OCI-LY1 (cell line): ENCODE results near the gene LCE2B.

ENCODE experiments used
- H2AFZ ChIP-seq: fragments of 200-600 bp; sonication (generic), shearing (Covaris generic); 2 replicates; pipeline ENCODE4 v1.6.0; 2014; ENCODE audit warnings: antibody characterized with exemption, mild to moderate bottlenecking, low read length
- H3F3A ChIP-seq: fragments of 200-600 bp; sonication (generic), shearing (Covaris generic); 2 replicates; pipeline ENCODE4 v1.6.0; 2014; ENCODE audit warnings: mild to moderate bottlenecking, antibody characterized with exemption, low read length, moderate library complexity; ENCODE audit not compliant: insufficient read depth
- H3K27ac ChIP-seq: fragments of 200-600 bp; sonication (generic); 2 replicates; pipeline ENCODE4 v1.5.1; 2014; ENCODE audit warnings: low read length, mixed run types, mild to moderate bottlenecking, low read depth; ENCODE audit not compliant: poor library complexity, severe bottlenecking
- H3K27me3 ChIP-seq: fragments of 200-600 bp; sonication (generic); 2 replicates; pipeline ENCODE4 v1.6.0; 2014; ENCODE audit warnings: antibody characterized with exemption, mild to moderate bottlenecking, low read length, moderate library complexity; ENCODE audit not compliant: insufficient read depth
- H3K36me3 ChIP-seq: fragments of 200-600 bp; sonication (generic); 2 replicates; pipeline ENCODE4 v1.6.1; 2014; ENCODE audit warnings: mild to moderate bottlenecking, antibody characterized with exemption, low read length, moderate library complexity, mixed read lengths; ENCODE audit not compliant: insufficient read depth
- H3K4me1 ChIP-seq: fragments of 200-600 bp; sonication (generic); 2 replicates; pipeline ENCODE4 v1.5.1; 2014; ENCODE audit warnings: mild to moderate bottlenecking, low read length, moderate library complexity; ENCODE audit not compliant: insufficient read depth, severe bottlenecking
- H3K4me2 ChIP-seq: fragments of 200-600 bp; sonication (generic), shearing (Covaris generic); 2 replicates; pipeline ENCODE4 v1.6.1; 2014; ENCODE audit warnings: low read length
- H3K4me3 ChIP-seq: fragments of 200-600 bp; sonication (generic); 2 replicates; pipeline ENCODE4 v1.5.1; 2014; ENCODE audit warnings: low read length, low read depth, mild to moderate bottlenecking, mixed read lengths; ENCODE audit not compliant: poor library complexity, severe bottlenecking
- H3K79me2 ChIP-seq: fragments of 200-600 bp; shearing (Covaris generic); 2 replicates; pipeline ENCODE4 v1.6.1; 2016; ENCODE audit warnings: mixed run types, low read length, mixed read lengths; ENCODE audit not compliant: insufficient read depth
- H3K9ac ChIP-seq: fragments of 200-600 bp; sonication (generic), shearing (Covaris generic); 2 replicates; pipeline ENCODE4 v1.6.1; 2014; ENCODE audit warnings: mild to moderate bottlenecking, low read length, mixed read lengths
- H3K9me2 ChIP-seq: fragments of 200-600 bp; sonication (generic), shearing (Covaris generic); 2 replicates; pipeline ENCODE4 v1.6.1; 2014; ENCODE audit warnings: low read depth, mild to moderate bottlenecking, low read length, mixed read lengths
- H3K9me3 ChIP-seq: fragments of 200-600 bp; shearing (Covaris generic); 2 replicates; pipeline ENCODE4 v1.6.1; 2014; ENCODE audit warnings: low read length, mixed read lengths
- H4K20me1 ChIP-seq: fragments of 200-600 bp; sonication (generic), shearing (Covaris generic); 2 replicates; pipeline ENCODE4 v1.6.0; 2016; ENCODE audit warnings: mild to moderate bottlenecking, low read length; ENCODE audit not compliant: insufficient read depth
- EZH2 ChIP-seq: fragments of 200-600 bp; sonication (generic), shearing (Covaris generic); IDR thresholded peaks from 2 replicates; pipeline ENCODE4 v1.8.0; 2017; ENCODE audit warnings: borderline replicate concordance, mixed run types, mild to moderate bottlenecking, antibody characterized with exemption, low read length, moderate library complexity, mixed read lengths
- TF ChIP-seq, protein P1 (sequence below): fragments of 200-600 bp; sonication (generic), shearing (Covaris generic); IDR thresholded peaks from 2 replicates; pipeline ENCODE4 v1.5.1; 2017; ENCODE audit warnings: mild to moderate bottlenecking, antibody characterized with exemption, low read length, moderate library complexity, mixed read lengths

The LCE2B gene

DNA sequence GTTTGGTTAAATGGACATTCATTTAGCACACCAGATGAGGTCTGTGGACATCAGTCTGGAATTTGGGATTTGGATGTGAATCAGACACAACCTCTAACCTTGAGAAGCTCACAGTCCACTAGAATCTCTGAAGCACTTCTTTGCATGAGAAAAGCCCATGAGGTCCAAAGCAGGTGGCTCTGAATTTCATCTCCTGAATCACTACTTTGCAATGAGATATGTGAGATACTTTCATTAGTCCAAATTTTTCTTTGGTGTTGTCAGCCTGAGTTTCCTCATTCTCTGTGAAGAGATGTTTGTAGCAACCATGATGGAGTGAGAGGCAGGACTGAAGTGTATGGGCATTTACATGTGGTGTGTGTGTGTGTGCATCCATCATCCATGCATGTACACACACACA lies 39.3 kb upstream of the LCE2B start:
- Histone ChIP-seq H2AFZ (no peak overlapping the region), H3K9ac (no peak overlapping the region), H3K9me3 (no peaks in the 10 kb centered on the region), H3K4me1 (no peaks in the 10 kb centered on the region), H3K4me3 (no peak overlapping the region), H4K20me1 (no peaks in the 10 kb centered on the region), H3K79me2 (no peaks in the 10 kb centered on the region), H3K27me3 (no peaks in the 10 kb centered on the region), H3K4me2 (no peak overlapping the region), H3K36me3 (no peaks in the 10 kb centered on the region), H3F3A (no peaks in the 10 kb centered on the region), H3K27ac (no peak overlapping the region), H3K9me2 (no peaks in the 10 kb centered on the region)
- TF ChIP-seq, protein P1, sequence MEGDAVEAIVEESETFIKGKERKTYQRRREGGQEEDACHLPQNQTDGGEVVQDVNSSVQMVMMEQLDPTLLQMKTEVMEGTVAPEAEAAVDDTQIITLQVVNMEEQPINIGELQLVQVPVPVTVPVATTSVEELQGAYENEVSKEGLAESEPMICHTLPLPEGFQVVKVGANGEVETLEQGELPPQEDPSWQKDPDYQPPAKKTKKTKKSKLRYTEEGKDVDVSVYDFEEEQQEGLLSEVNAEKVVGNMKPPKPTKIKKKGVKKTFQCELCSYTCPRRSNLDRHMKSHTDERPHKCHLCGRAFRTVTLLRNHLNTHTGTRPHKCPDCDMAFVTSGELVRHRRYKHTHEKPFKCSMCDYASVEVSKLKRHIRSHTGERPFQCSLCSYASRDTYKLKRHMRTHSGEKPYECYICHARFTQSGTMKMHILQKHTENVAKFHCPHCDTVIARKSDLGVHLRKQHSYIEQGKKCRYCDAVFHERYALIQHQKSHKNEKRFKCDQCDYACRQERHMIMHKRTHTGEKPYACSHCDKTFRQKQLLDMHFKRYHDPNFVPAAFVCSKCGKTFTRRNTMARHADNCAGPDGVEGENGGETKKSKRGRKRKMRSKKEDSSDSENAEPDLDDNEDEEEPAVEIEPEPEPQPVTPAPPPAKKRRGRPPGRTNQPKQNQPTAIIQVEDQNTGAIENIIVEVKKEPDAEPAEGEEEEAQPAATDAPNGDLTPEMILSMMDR, result no peak
- TF ChIP-seq EZH2, result no peak

DNA sequence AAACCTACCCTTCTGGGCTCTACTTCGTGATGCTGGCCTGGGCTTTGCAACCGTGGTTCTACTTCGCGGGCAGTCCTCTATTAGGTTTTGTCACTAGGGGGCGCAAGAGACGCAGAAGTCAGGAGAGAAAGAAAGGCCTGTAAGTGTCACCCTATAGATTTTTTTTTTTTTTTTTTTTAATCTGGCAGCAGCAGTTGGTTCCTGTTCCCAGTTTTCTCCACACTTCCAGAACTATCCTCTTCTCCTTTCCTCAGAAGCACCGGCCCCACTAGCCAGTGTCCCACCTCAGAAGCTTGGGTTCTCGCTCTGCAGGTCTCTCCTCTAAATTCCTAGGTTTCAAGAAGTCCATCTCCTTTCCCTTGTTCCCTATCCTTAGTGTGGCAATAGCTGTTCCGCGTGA lies 31.8 kb upstream of the LCE2B start:
- Histone ChIP-seq H3K9me2 (no peaks in the 10 kb centered on the region), H2AFZ (no peak overlapping the region), H3K9me3 (no peaks in the 10 kb centered on the region), H4K20me1 (no peaks in the 10 kb centered on the region), H3K4me1 (no peaks in the 10 kb centered on the region), H3K27ac (no peak overlapping the region), H3K4me3 (no peak overlapping the region), H3K27me3 (no peaks in the 10 kb centered on the region), H3K9ac (no peak overlapping the region), H3F3A (no peaks in the 10 kb centered on the region), H3K79me2 (no peaks in the 10 kb centered on the region), H3K4me2 (no peak overlapping the region), H3K36me3 (no peaks in the 10 kb centered on the region)
- TF ChIP-seq, protein P1, result peak; percentile 77
- TF ChIP-seq EZH2, result no peak

DNA sequence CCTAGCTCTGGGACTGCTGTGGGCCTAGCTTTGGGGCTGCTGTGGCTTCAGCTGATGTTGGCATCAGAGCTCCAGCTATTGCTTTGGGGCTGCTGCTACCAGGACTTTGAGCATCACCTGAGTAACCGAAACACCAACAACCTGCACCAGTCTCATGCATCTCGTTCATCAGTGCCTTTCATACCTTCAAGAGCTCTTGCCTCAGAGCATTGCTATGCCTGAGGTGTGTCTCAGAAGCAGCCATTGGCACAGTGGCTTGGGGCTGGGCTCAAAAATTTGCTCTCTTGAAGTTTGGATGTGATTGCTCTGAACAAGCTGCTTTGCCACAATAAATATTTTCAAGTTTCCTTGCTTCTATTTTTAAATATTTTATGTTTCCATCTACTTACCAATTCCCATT lies 29.5 kb upstream of the LCE2B start:
- Histone ChIP-seq H3F3A (no peaks in the 10 kb centered on the region), H3K27me3 (no peaks in the 10 kb centered on the region), H3K9me3 (no peaks in the 10 kb centered on the region), H3K4me2 (no peak overlapping the region), H3K79me2 (no peaks in the 10 kb centered on the region), H2AFZ (no peak overlapping the region), H3K27ac (no peak overlapping the region), H3K9me2 (no peaks in the 10 kb centered on the region), H3K9ac (no peak overlapping the region), H3K4me1 (no peaks in the 10 kb centered on the region), H4K20me1 (no peaks in the 10 kb centered on the region), H3K4me3 (no peak overlapping the region), H3K36me3 (no peaks in the 10 kb centered on the region)
- TF ChIP-seq, protein P1, result no peak
- no peak for TF ChIP-seq EZH2
